HCT116 (cell line): ENCODE results near the gene HMCN1. TPM values are rescaled to one million over a fixed set of nuclear protein-coding genes. Genes with fewer than 3 reads are reported as not detected.

ENCODE experiments used
- ATAC-seq: fragments of 200-7000 bp; cut with Tn5 transposase; 2 replicates; pipeline ENCODE4 v1.9.1; 2020; ENCODE audit warnings: mild to moderate bottlenecking, moderate library complexity
- BruUV-seq: library from RNA; stranded (reverse); fragments of 400-500 nt; replicated peaks from 2 replicates; lab custom pipeline; 2021; lab: Mats Ljungman, UMichigan
- CTCF ChIA-PET: fragments of 300-600 bp; sonication (Branson Sonifier 250); formaldehyde crosslinking; loops from one replicate; lab custom pipeline; 2021; ENCODE audit warnings: antibody characterized with exemption; lab: Charles Lee
- POLR2A ChIA-PET: fragments of 300-600, 350-600 bp; sonication (Branson Sonifier 250); formaldehyde crosslinking; loops from one replicate; lab custom pipeline; 2021; ENCODE audit warnings: antibody characterized with exemption; lab: Charles Lee
- RAD21 ChIA-PET, 2 experiments: fragments of 300-600 bp; sonication (Branson Sonifier 250); formaldehyde crosslinking; loops; one replicate each; lab custom pipeline; 2023; ENCODE audit warnings: low total read pairs in 2 of 2; ENCODE audit not compliant: uncharacterized antibody in 2 of 2, unreplicated experiment in 2 of 2, low non-redundant PET in 1 of 2; lab: Charles Lee
- DNase-seq: peaks from one replicate; pipeline ENCODE4 v3.0.0-alpha.2; 2010; ENCODE audit warnings: low read depth, low spot score
- H2AFZ ChIP-seq: fragments of 200-600 bp; shearing (Covaris generic), sonication (generic); 2 replicates; pipeline ENCODE4 v1.6.1; 2017; ENCODE audit warnings: low read depth, mixed run types, mixed read lengths, antibody characterized with exemption, low read length; ENCODE audit not compliant: poor library complexity, severe bottlenecking
- H3K27ac ChIP-seq: 2 replicates; pipeline ENCODE4 v1.5.1; 2012; ENCODE audit warnings: low read depth, low read length
- H3K27me3 ChIP-seq: fragments of 200-600 bp; sonication (generic); 2 replicates; pipeline ENCODE4 v1.6.1; 2016; ENCODE audit warnings: mixed run types, low read length, mixed read lengths; ENCODE audit not compliant: insufficient read depth
- H3K36me3 ChIP-seq, 2 experiments: fragments of 200-500 bp in 1 of 2; fragments of 200-600 bp in 1 of 2; sonication (Bioruptor generic) in 1 of 2; sonication (generic) in 1 of 2; 2 replicates each; pipeline versions ENCODE4 v1.5.1 to v1.6.1; 2014 to 2016; ENCODE audit warnings: low read length in 2 of 2, inconsistent platforms in 1 of 2, mixed read lengths in 1 of 2, mixed run types in 1 of 2; ENCODE audit not compliant: insufficient read depth in 2 of 2, control insufficient read depth in 1 of 2
- H3K4me1 ChIP-seq, 2 experiments: fragments of 200-600 bp in 1 of 2; sonication (generic) in 1 of 2; 2 replicates each; pipeline versions ENCODE4 v1.5.1 to v1.6.1; 2012 to 2017; ENCODE audit warnings: low read length in 2 of 2, inconsistent platforms in 1 of 2, mild to moderate bottlenecking in 1 of 2, mixed read lengths in 1 of 2, mixed run types in 1 of 2, moderate library complexity in 1 of 2; ENCODE audit not compliant: insufficient read depth in 2 of 2, control insufficient read depth in 1 of 2
- H3K4me2 ChIP-seq: fragments of 200-600 bp; sonication (generic); 2 replicates; pipeline ENCODE4 v1.6.1; 2017; ENCODE audit warnings: mixed run types, low read length, mixed read lengths
- H3K4me3 ChIP-seq, 2 experiments: fragments of 200-600 bp in 1 of 2; sonication (generic) in 1 of 2; replicated peaks in 1 of 2; 2 replicates each; pipeline ENCODE4 v1.5.1; 2011 to 2016; ENCODE audit warnings: low read length in 2 of 2, control low read depth in 1 of 2, low read depth in 1 of 2, mild to moderate bottlenecking in 1 of 2, mixed read lengths in 1 of 2, mixed run types in 1 of 2
- H3K79me2 ChIP-seq: fragments of 200-600 bp; sonication (generic); 2 replicates; pipeline ENCODE4 v1.6.1; 2017; ENCODE audit warnings: mild to moderate bottlenecking, mixed run types, low read length, moderate library complexity, mixed read lengths; ENCODE audit not compliant: insufficient read depth
- H3K9ac ChIP-seq: fragments of 200-600 bp; sonication (generic); 2 replicates; pipeline ENCODE4 v1.6.1; 2016; ENCODE audit warnings: low read length, mixed read lengths
- H3K9me2 ChIP-seq: fragments of 200-600 bp; sonication (generic), shearing (Covaris generic); 2 replicates; pipeline ENCODE4 v1.6.1; 2017; ENCODE audit warnings: mixed run types, mild to moderate bottlenecking, moderate library complexity; ENCODE audit not compliant: insufficient read depth
- H3K9me3 ChIP-seq, 2 experiments: fragments of 200-500 bp in 1 of 2; fragments of 200-600 bp in 1 of 2; sonication (Bioruptor generic) in 1 of 2; sonication (generic) in 1 of 2; 2 replicates each; pipeline ENCODE4 v1.6.1; 2014 to 2017; ENCODE audit warnings: low read length in 2 of 2, mixed read lengths in 2 of 2, inconsistent platforms in 1 of 2, low read depth in 1 of 2, mild to moderate bottlenecking in 1 of 2, mixed run types in 1 of 2, moderate library complexity in 1 of 2; ENCODE audit not compliant: control insufficient read depth in 1 of 2, insufficient read depth in 1 of 2
- H4K20me1 ChIP-seq: fragments of 200-600 bp; sonication (generic), shearing (Covaris generic); 2 replicates; pipeline ENCODE4 v1.6.1; 2017; ENCODE audit warnings: mixed run types, mild to moderate bottlenecking, moderate library complexity; ENCODE audit not compliant: insufficient read depth
- CBX3 ChIP-seq: IDR thresholded peaks from 2 replicates; pipeline ENCODE4 v1.6.1; 2012; ENCODE audit warnings: low read depth
- ELF1 ChIP-seq: IDR thresholded peaks from 2 replicates; pipeline ENCODE4 v1.6.1; 2012; ENCODE audit warnings: low read depth, borderline replicate concordance
- EZH2 ChIP-seq: fragments of 200-600 bp; sonication (generic); IDR thresholded peaks from 2 replicates; pipeline ENCODE4 v1.6.1; 2017; ENCODE audit warnings: antibody characterized with exemption, mixed run types
- EZH2phosphoT487 ChIP-seq: fragments of 200-600 bp; IDR thresholded peaks from 2 replicates; pipeline ENCODE4 v1.6.1; 2018; ENCODE audit warnings: antibody characterized with exemption, borderline replicate concordance
- JUND ChIP-seq: IDR thresholded peaks from 2 replicates; pipeline ENCODE4 v1.6.1; 2012
- POLR2A ChIP-seq: IDR thresholded peaks from 2 replicates; pipeline ENCODE4 v1.7.0; 2011; ENCODE audit warnings: borderline replicate concordance; ENCODE audit not compliant: insufficient read depth, insufficient read length; ENCODE audit errors: extremely low read depth
- POLR2AphosphoS5 ChIP-seq: IDR thresholded peaks from 2 replicates; pipeline ENCODE4 v1.6.1; 2011; ENCODE audit warnings: mild to moderate bottlenecking, low read depth, low read length, moderate library complexity
- RAD21 ChIP-seq: IDR thresholded peaks from 2 replicates; pipeline ENCODE4 v1.6.1; 2012; ENCODE audit warnings: low read depth, mild to moderate bottlenecking
- SP1 ChIP-seq: IDR thresholded peaks from 2 replicates; pipeline ENCODE4 v1.6.1; 2012; ENCODE audit warnings: low read depth
- SRF ChIP-seq: IDR thresholded peaks from 2 replicates; pipeline ENCODE4 v1.6.1; 2012; ENCODE audit warnings: low read depth
- TCF7L2 ChIP-seq: IDR thresholded peaks from 2 replicates; pipeline ENCODE4 v1.7.0; 2011; ENCODE audit warnings: borderline replicate concordance, inconsistent platforms; ENCODE audit not compliant: insufficient read depth, insufficient read length; ENCODE audit errors: extremely low read depth
- YY1 ChIP-seq: IDR thresholded peaks from 2 replicates; pipeline ENCODE4 v1.6.1; 2011; ENCODE audit warnings: low read length, low read depth, moderate library complexity, mild to moderate bottlenecking; ENCODE audit not compliant: insufficient replicate concordance; ENCODE audit errors: extremely low read depth
- ZFX ChIP-seq: fragments of 450-650 bp; IDR thresholded peaks from 2 replicates; pipeline ENCODE4 v1.6.1; 2017
- intact Hi-C: fragments of 100-400 bp; cut with micrococcal nuclease; formaldehyde crosslinking; loops from 2 replicates; pipeline ENCODE4 v1.10.0; 2022
- total RNA-seq: library from RNA; stranded (reverse); gene quantifications from one replicate; pipeline ENCODE4 v1.2.1, GENCODE V29; 2021; ENCODE audit not compliant: unreplicated experiment
- TF ChIP-seq, protein P1 (sequence below), 3 experiments: fragments of 200-600 bp in 1 of 3; sonication (generic) in 1 of 3; IDR thresholded peaks in 2 of 3; conservative IDR thresholded peaks in 1 of 3; 2 replicates each; pipeline ENCODE4 v1.5.1; 2012 to 2017; ENCODE audit warnings: low read depth in 2 of 3, low read length in 2 of 3, antibody characterized with exemption in 1 of 3, borderline replicate concordance in 1 of 3, control low read depth in 1 of 3, mild to moderate bottlenecking in 1 of 3, mixed read lengths in 1 of 3, mixed run types in 1 of 3, moderate library complexity in 1 of 3; ENCODE audit not compliant: insufficient read depth in 1 of 3
- TF ChIP-seq, protein P2 (sequence below): IDR thresholded peaks from 2 replicates; pipeline ENCODE4 v1.6.1; 2012

The HMCN1 gene
- total RNA-seq, 1 experiment from 2014 or later = 0.59 TPM

DNA sequence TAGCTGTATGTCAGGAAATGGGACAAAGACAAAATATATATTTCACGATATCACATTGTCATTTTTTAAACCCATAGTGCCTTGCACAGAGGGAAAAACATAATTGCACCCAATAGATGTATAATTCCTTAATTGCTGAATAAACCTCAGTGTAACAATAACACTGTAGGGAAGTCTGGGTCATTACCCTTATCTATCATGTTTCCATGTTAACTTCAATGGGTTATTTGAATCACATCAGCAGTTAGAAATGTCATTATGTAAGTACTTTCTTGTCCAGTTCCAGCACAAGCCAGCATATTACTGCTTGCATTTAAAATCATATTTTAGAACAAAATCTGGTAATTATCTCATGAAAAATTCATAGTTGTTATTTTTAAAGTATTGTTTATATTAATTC lies 222.7 kb downstream of the HMCN1 start (continued):
- TF ChIP-seq, protein P1, sequence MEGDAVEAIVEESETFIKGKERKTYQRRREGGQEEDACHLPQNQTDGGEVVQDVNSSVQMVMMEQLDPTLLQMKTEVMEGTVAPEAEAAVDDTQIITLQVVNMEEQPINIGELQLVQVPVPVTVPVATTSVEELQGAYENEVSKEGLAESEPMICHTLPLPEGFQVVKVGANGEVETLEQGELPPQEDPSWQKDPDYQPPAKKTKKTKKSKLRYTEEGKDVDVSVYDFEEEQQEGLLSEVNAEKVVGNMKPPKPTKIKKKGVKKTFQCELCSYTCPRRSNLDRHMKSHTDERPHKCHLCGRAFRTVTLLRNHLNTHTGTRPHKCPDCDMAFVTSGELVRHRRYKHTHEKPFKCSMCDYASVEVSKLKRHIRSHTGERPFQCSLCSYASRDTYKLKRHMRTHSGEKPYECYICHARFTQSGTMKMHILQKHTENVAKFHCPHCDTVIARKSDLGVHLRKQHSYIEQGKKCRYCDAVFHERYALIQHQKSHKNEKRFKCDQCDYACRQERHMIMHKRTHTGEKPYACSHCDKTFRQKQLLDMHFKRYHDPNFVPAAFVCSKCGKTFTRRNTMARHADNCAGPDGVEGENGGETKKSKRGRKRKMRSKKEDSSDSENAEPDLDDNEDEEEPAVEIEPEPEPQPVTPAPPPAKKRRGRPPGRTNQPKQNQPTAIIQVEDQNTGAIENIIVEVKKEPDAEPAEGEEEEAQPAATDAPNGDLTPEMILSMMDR (IDR thresholded peaks at IDR 0.05 in 2 of 3, conservative IDR thresholded peaks at IDR 0.05 in 1 of 3; ENCODE audit: borderline replicate concordance in 1 of 3, insufficient read depth in 1 of 3, low read depth in 2 of 3, low read length in 2 of 3) = no peak
- no peak for TF ChIP-seq SP1
- TF ChIP-seq RAD21 = no peak
- TF ChIP-seq, protein P2, sequence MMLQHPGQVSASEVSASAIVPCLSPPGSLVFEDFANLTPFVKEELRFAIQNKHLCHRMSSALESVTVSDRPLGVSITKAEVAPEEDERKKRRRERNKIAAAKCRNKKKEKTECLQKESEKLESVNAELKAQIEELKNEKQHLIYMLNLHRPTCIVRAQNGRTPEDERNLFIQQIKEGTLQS = no peak
- TF ChIP-seq YY1 = no peak
- no peak for TF ChIP-seq SRF

DNA sequence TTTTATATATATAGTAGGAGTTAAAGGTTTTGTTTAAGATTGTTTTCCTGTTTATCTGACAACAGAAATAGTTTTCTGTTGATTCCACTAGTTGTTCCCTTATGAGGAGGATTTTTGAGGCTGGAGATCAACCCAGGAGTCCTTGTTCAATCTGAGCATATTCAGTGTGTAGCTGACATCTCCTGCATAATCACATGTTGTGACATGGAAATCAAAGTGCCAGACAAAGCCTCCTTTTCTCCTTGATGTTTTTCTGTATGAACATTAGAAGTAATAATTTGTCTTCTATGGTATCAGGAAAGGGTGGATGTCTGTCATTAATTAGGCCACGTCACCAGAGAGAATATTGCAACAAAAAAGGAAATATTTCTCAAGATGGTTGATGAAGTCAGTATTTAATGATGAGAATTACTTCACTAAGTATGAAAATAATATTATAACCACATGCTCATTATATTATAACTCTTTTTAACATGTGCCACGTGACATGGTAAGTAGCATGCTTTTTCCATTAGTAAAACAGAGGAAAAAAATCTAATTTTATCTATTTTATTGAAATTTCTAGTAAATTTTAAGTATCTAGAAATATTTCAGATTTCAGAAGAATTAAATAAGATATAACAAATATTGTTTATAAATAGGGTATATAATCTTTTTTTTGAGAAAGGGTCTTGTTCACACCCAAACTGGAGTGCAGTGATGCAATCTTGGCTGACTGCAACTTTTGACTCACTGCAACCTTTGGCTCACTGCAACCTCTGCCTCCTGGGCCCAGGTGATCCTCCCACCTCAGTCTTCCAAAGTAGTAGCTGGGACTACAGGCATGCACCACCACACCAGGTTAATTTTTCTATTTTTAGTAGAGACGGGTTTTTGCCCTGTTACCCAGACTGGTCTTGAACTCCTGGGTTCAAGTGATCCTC lies 223.5 kb downstream of the HMCN1 start:
- ATAC-seq = no peak
- no peaks in the 10 kb centered on the region for H3K79me2 ChIP-seq
- TF ChIP-seq RAD21 (no peak), YY1 (no peak), CBX3 (no peak), EZH2phosphoT487 (no peak), TCF7L2 (no peak), SP1 (no peak), ZFX (no peak), EZH2 (no peak), JUND (no peak), POLR2A (no peak), ELF1 (no peak), SRF (no peak), POLR2AphosphoS5 (no peak)
- TF ChIP-seq, protein P1 (IDR thresholded peaks at IDR 0.05 in 2 of 3, conservative IDR thresholded peaks at IDR 0.05 in 1 of 3; ENCODE audit: borderline replicate concordance in 1 of 3, insufficient read depth in 1 of 3, low read depth in 2 of 3, low read length in 2 of 3) = no peak
- no peaks in the 10 kb centered on the region for H3K4me1 ChIP-seq
- H3K27me3 ChIP-seq = no peaks in the 10 kb centered on the region
- no peak overlapping the region for H3K4me2 ChIP-seq
- H3K9ac ChIP-seq = no peak overlapping the region
- intact Hi-C loops = no loop called here
- POLR2A ChIA-PET = no interaction called here
- no peak overlapping the region for H3K4me3 ChIP-seq
- H3K36me3 ChIP-seq = no peaks in the 10 kb centered on the region
- no peak overlapping the region for H2AFZ ChIP-seq
- CTCF ChIA-PET = no interaction called here
- DNase-seq = no peak
- RAD21 ChIA-PET = no interaction called here
- no peaks in the 10 kb centered on the region for H4K20me1 ChIP-seq
- no peaks in the 10 kb centered on the region for H3K9me2 ChIP-seq
- H3K9me3 ChIP-seq = no peaks in the 10 kb centered on the region
- no TSS peak for BruUV-seq
- H3K27ac ChIP-seq = no peak overlapping the region
